Measurements from ENCODE around the gene CELA2B.

GRCh38 chr1:15508700-15509487, 33.0 kb downstream of the CELA2B start:
- TF ChIP-seq CTCF (IDR thresholded peaks at IDR 0.05; ENCODE audit: low read depth, low read length), result no peak
- no peak for TF ChIP-seq EZH2phosphoT487 (IDR thresholded peaks at IDR 0.05; ENCODE audit: low read depth)
